SU-DHL-6 (cell line): ENCODE data around the gene DEAF1.

Experiments
- H2AFZ ChIP-seq: fragments of 200-600 bp; sonication (generic); 2 replicates; pipeline ENCODE4 v1.6.1; 2014; ENCODE audit warnings: low read depth, mild to moderate bottlenecking, moderate library complexity, mixed read lengths, antibody characterized with exemption, low read length; ENCODE audit not compliant: severe bottlenecking
- H3F3A ChIP-seq: fragments of 200-600 bp; shearing (Covaris generic); 2 replicates; pipeline ENCODE4 v1.6.0; 2016; ENCODE audit warnings: antibody characterized with exemption, mild to moderate bottlenecking; ENCODE audit not compliant: insufficient read depth
- H3K27ac ChIP-seq: fragments of 200-600 bp; sonication (generic); 2 replicates; pipeline ENCODE4 v1.5.1; 2016; ENCODE audit warnings: low read depth, mild to moderate bottlenecking, low read length, moderate library complexity, mixed read lengths
- H3K27me3 ChIP-seq: fragments of 200-600 bp; sonication (generic), shearing (Covaris generic); 2 replicates; pipeline ENCODE4 v1.6.0; 2014; ENCODE audit warnings: mild to moderate bottlenecking, low read length
- H3K36me3 ChIP-seq: fragments of 200-600 bp; sonication (generic); 2 replicates; pipeline ENCODE4 v1.6.1; 2014; ENCODE audit warnings: mild to moderate bottlenecking, low read length, mixed read lengths
- H3K4me2 ChIP-seq: fragments of 300-600, 200-600 bp; shearing (Covaris generic), sonication (generic); 2 replicates; pipeline ENCODE4 v1.6.0; 2014; ENCODE audit warnings: low read length, low read depth, mild to moderate bottlenecking; ENCODE audit not compliant: poor library complexity, severe bottlenecking
- H3K4me3 ChIP-seq: fragments of 200-600 bp; sonication (generic); 2 replicates; pipeline ENCODE4 v1.5.1; 2014; ENCODE audit warnings: antibody characterized with exemption, low read length, mild to moderate bottlenecking, mixed read lengths; ENCODE audit not compliant: insufficient read depth, poor library complexity, severe bottlenecking
- H3K79me2 ChIP-seq: fragments of 200-600 bp; sonication (generic); 2 replicates; pipeline ENCODE4 v1.6.1; 2014; ENCODE audit warnings: mild to moderate bottlenecking, low read length, moderate library complexity; ENCODE audit not compliant: insufficient read depth
- H3K9ac ChIP-seq: fragments of 200-600 bp; sonication (generic); 2 replicates; pipeline ENCODE4 v1.7.0; 2014; ENCODE audit warnings: mild to moderate bottlenecking, low read length
- H3K9me2 ChIP-seq: fragments of 200-600 bp; sonication (generic); replicated peaks from 2 replicates; pipeline ENCODE4 v1.6.1; 2014; ENCODE audit warnings: low read length; ENCODE audit not compliant: insufficient read depth
- H3K9me3 ChIP-seq: fragments of 200-600 bp; sonication (generic); 2 replicates; pipeline ENCODE4 v1.6.1; 2014; ENCODE audit warnings: low read length, mixed read lengths; ENCODE audit not compliant: insufficient read depth
- H4K20me1 ChIP-seq: fragments of 200-600 bp; sonication (generic); 2 replicates; pipeline ENCODE4 v1.6.1; 2014; ENCODE audit warnings: low read depth, mild to moderate bottlenecking, antibody characterized with exemption, low read length, moderate library complexity, mixed read lengths
- EZH2phosphoT487 ChIP-seq: fragments of 200-600 bp; sonication (generic), shearing (Covaris generic); conservative IDR thresholded peaks from 2 replicates; pipeline ENCODE4 v1.6.1; 2018; ENCODE audit warnings: mild to moderate bottlenecking, antibody characterized with exemption, low read length, moderate library complexity, mixed read lengths
- TF ChIP-seq, protein P1 (sequence below): fragments of 200-600 bp; sonication (generic); IDR thresholded peaks from one replicate; pipeline ENCODE4 v1.5.1; 2017; ENCODE audit warnings: antibody characterized with exemption, mild to moderate bottlenecking, low read length, moderate library complexity; ENCODE audit not compliant: insufficient read depth, poor library complexity, severe bottlenecking

DEAF1 gene

DNA sequence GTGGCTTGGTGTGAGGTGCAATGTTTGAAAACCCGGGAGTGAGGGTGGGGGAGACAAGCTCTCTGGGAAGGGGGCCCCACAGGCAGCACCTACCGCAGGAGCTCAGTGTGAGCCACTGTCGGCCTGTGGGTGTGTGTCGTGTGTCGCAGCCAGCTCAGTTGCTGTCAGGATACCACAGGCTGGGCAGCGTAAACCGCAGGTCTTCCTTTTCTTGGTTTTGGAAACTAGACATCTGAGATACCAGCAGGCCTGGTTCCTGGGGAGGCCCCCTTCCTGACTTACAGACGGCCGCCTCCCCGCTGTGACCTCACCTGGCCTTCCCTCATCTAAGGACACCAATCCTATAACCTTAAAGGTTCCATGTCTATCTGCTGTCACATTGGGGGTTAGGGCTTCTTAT lies 98.6 kb downstream of the DEAF1 start:
- no peaks in the 10 kb centered on the region for H3K9me2 ChIP-seq
- no peaks in the 10 kb centered on the region for H3F3A ChIP-seq
- no peak overlapping the region for H3K4me2 ChIP-seq
- no peaks in the 10 kb centered on the region; the same call in 1 of the 2 replicates for H4K20me1 ChIP-seq
- H3K27ac ChIP-seq, result no peak overlapping the region
- no peak overlapping the region for H3K4me3 ChIP-seq
- no peak for TF ChIP-seq EZH2phosphoT487
- TF ChIP-seq, protein P1, sequence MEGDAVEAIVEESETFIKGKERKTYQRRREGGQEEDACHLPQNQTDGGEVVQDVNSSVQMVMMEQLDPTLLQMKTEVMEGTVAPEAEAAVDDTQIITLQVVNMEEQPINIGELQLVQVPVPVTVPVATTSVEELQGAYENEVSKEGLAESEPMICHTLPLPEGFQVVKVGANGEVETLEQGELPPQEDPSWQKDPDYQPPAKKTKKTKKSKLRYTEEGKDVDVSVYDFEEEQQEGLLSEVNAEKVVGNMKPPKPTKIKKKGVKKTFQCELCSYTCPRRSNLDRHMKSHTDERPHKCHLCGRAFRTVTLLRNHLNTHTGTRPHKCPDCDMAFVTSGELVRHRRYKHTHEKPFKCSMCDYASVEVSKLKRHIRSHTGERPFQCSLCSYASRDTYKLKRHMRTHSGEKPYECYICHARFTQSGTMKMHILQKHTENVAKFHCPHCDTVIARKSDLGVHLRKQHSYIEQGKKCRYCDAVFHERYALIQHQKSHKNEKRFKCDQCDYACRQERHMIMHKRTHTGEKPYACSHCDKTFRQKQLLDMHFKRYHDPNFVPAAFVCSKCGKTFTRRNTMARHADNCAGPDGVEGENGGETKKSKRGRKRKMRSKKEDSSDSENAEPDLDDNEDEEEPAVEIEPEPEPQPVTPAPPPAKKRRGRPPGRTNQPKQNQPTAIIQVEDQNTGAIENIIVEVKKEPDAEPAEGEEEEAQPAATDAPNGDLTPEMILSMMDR, result no peak
- no peaks in the 10 kb centered on the region for H3K27me3 ChIP-seq
- no peak overlapping the region for H3K9ac ChIP-seq
- no peaks in the 10 kb centered on the region for H3K9me3 ChIP-seq
- H3K36me3 ChIP-seq, result peaks cover 6% of the 10 kb centered on the region; the same call in 1 of the 2 replicates
- no peaks in the 10 kb centered on the region for H3K79me2 ChIP-seq
- no peak overlapping the region for H2AFZ ChIP-seq

DNA sequence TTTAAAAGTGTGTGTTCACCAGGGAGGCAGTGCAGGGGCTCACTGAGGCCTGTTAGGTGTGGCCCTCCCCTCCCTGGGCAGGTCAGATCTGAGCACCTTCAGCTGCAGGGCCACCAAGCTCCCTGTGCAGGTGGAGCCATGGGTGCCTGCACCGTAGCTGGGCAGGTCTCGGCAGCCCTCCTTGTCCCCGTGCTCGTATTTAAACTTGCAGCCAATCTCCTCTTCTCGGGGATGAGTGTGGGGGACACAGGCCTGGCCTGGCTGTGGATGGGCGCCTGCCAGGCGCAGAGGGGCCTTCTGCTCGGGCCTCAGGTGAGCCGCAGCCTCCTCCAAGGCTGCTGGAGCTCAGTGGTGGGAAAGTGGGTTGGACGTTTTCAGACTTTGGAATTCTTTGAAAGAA lies 99.6 kb downstream of the DEAF1 start:
- Histone ChIP-seq H3K36me3 (peaks cover 10% of the 10 kb centered on the region; the same call in 1 of the 2 replicates), H3K9ac (no peak overlapping the region), H3K9me2 (no peaks in the 10 kb centered on the region), H2AFZ (no peak overlapping the region), H3K27me3 (no peaks in the 10 kb centered on the region), H4K20me1 (no peaks in the 10 kb centered on the region; the same call in 1 of the 2 replicates), H3K9me3 (no peaks in the 10 kb centered on the region), H3F3A (no peaks in the 10 kb centered on the region), H3K27ac (no peak overlapping the region), H3K4me2 (no peak overlapping the region), H3K4me3 (no peak overlapping the region), H3K79me2 (no peaks in the 10 kb centered on the region)
- TF ChIP-seq EZH2phosphoT487, result no peak
- TF ChIP-seq, protein P1, result no peak
